IPS DF 19.7 (cell line): ENCODE results near the gene HCRTR1.
"Not testable (repeated sequence)": the region's sequence is repeated elsewhere in the genome, so short reads cannot be mapped to it uniquely, and the experiment has no call there.

Source experiments
- DNase-seq: peaks from one replicate; pipeline ENCODE4 v3.0.0-alpha.2; 2013; ENCODE audit warnings: low read depth, low spot score

The HCRTR1 gene

GRCh38 chr1:31581821-31582810, 35.4 kb upstream of the HCRTR1 start:
- no peak for DNase-seq

GRCh38 chr1:31583082-31583994, 34.2 kb upstream of the HCRTR1 start:
- no peak for DNase-seq

GRCh38 chr1:31583995-31584868, 33.3 kb upstream of the HCRTR1 start:
- no peak for DNase-seq

GRCh38 chr1:31584869-31585735, 32.4 kb upstream of the HCRTR1 start:
- DNase-seq: no peak

GRCh38 chr1:31585736-31586365, 31.6 kb upstream of the HCRTR1 start:
- no peak for DNase-seq

GRCh38 chr1:31586376-31587327, 30.8 kb upstream of the HCRTR1 start:
- DNase-seq: no peak

- DNase-seq: not testable (repeated sequence)
Measured at GRCh38 chr1:31587328-31587699, 30.2 kb upstream of the HCRTR1 start.

GRCh38 chr1:31587720-31588423, 29.6 kb upstream of the HCRTR1 start:
- DNase-seq: no peak

GRCh38 chr1:31588751-31589515, 28.6 kb upstream of the HCRTR1 start:
- DNase-seq: no peak

- no peak for DNase-seq
Measured at GRCh38 chr1:31591425-31592093, 25.9 kb upstream of the HCRTR1 start.

- DNase-seq: no peak
Measured at GRCh38 chr1:31592132-31592531, 25.4 kb upstream of the HCRTR1 start.

GRCh38 chr1:31593136-31593665, 24.3 kb upstream of the HCRTR1 start:
- no peak for DNase-seq

GRCh38 chr1:31593770-31594632, 23.5 kb upstream of the HCRTR1 start:
- DNase-seq: no peak

- no peak for DNase-seq
Measured at GRCh38 chr1:31595836-31596736, 21.4 kb upstream of the HCRTR1 start.

GRCh38 chr1:31596737-31597097, 20.8 kb upstream of the HCRTR1 start:
- DNase-seq: no peak
